Testis (tissue), 2 donors: ENCODE measurements around the gene TBC1D2.
"Not testable (repeated sequence)": the region's sequence is repeated elsewhere in the genome, so short reads cannot be mapped to it uniquely, and the experiment has no call there.

Experiments
- POLR2A ChIP-seq: fragments of 450-650 bp; IDR thresholded peaks from one replicate; pipeline ENCODE4 v1.6.1; 2017; ENCODE audit warnings: antibody characterized with exemption, mild to moderate bottlenecking, moderate library complexity
- TF ChIP-seq, protein P1 (sequence below), 3 experiments: fragments of 450-650 bp in 2 of 3; fragments of 200-600 bp in 1 of 3; sonication (generic) in 1 of 3; IDR thresholded peaks; one replicate each; pipeline ENCODE4 v1.5.1; 2016 to 2019; ENCODE audit warnings: antibody characterized with exemption in 3 of 3, mild to moderate bottlenecking in 2 of 3, moderate library complexity in 1 of 3

- not testable (repeated sequence) for TF ChIP-seq POLR2A
- TF ChIP-seq, protein P1, sequence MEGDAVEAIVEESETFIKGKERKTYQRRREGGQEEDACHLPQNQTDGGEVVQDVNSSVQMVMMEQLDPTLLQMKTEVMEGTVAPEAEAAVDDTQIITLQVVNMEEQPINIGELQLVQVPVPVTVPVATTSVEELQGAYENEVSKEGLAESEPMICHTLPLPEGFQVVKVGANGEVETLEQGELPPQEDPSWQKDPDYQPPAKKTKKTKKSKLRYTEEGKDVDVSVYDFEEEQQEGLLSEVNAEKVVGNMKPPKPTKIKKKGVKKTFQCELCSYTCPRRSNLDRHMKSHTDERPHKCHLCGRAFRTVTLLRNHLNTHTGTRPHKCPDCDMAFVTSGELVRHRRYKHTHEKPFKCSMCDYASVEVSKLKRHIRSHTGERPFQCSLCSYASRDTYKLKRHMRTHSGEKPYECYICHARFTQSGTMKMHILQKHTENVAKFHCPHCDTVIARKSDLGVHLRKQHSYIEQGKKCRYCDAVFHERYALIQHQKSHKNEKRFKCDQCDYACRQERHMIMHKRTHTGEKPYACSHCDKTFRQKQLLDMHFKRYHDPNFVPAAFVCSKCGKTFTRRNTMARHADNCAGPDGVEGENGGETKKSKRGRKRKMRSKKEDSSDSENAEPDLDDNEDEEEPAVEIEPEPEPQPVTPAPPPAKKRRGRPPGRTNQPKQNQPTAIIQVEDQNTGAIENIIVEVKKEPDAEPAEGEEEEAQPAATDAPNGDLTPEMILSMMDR (IDR thresholded peaks at IDR 0.05), result not testable (repeated sequence)
Observed at GRCh38 chr9:98270284-98270683, 14.8 kb upstream of the TBC1D2 start.
